ENCODE measurements around the gene PLTP.
"Not testable (repeated sequence)": the region's sequence is repeated elsewhere in the genome, so short reads cannot be mapped to it uniquely, and the experiment has no call there.

- not testable (repeated sequence) for TF ChIP-seq CTCF (IDR thresholded peaks at IDR 0.05; ENCODE audit: insufficient read depth, low read length, poor library complexity, severe bottlenecking); EZH2phosphoT487 (conservative IDR thresholded peaks at IDR 0.05; ENCODE audit: low read length)
Measured at GRCh38 chr20:45901332-45901731, 10.6 kb downstream of the PLTP start.

Measured in SU-DHL-6 (cell line).